H1 (cell line): ENCODE measurements around the gene CMYA5. TPM values are rescaled to one million over a fixed set of nuclear protein-coding genes. Genes with fewer than 3 reads are reported as not detected.

ENCODE experiments used
- CTCF ChIA-PET: fragments of 300-600 bp; sonication (Branson Sonifier 250); formaldehyde crosslinking; loops from one replicate; lab custom pipeline; 2021; ENCODE audit not compliant: partially characterized antibody; lab: Charles Lee
- POLR2A ChIA-PET: fragments of 300-600 bp; sonication (Branson Sonifier 250); formaldehyde crosslinking; loops from one replicate; lab custom pipeline; 2021; ENCODE audit warnings: inconsistent platforms; ENCODE audit not compliant: partially characterized antibody; lab: Charles Lee
- DNase-seq, 2 experiments: peaks; one replicate each; pipeline versions ENCODE4 v3.0.0 to v3.0.0-alpha.2; 2010 to 2022; ENCODE audit warnings: low spot score in 2 of 2, low read depth in 1 of 2, mixed read lengths in 1 of 2
- FAIRE-seq: peaks from 2 replicates; lab custom pipeline; 2011; peaks lifted over from hg19 to GRCh38; lab: Jason Lieb, UNC
- H2AFZ ChIP-seq: 2 replicates; pipeline ENCODE4 v1.8.1; 2012; ENCODE audit warnings: low read length, inconsistent platforms
- H2AK5ac ChIP-seq: 2 replicates; pipeline ENCODE4 v1.6.1; 2013; ENCODE audit warnings: low read depth, low read length
- H2BK120ac ChIP-seq: replicated peaks from 2 replicates; pipeline ENCODE3; 2013; ENCODE audit warnings: low read depth, low read length, inconsistent platforms
- H2BK12ac ChIP-seq: 2 replicates; pipeline ENCODE4 v1.6.1; 2013; ENCODE audit warnings: low read depth, low read length
- H2BK15ac ChIP-seq: 2 replicates; pipeline ENCODE4 v1.6.1; 2013; ENCODE audit warnings: low read length
- H2BK20ac ChIP-seq: 2 replicates; pipeline ENCODE4 v1.6.1; 2013; ENCODE audit warnings: low read length
- H2BK5ac ChIP-seq: 2 replicates; pipeline ENCODE4 v1.6.1; 2013; ENCODE audit warnings: low read depth, low read length
- H3K14ac ChIP-seq: 2 replicates; pipeline ENCODE4 v1.6.1; 2013; ENCODE audit warnings: inconsistent platforms; ENCODE audit not compliant: insufficient read length
- H3K18ac ChIP-seq: 2 replicates; pipeline ENCODE4 v1.6.1; 2013; ENCODE audit warnings: low read length; ENCODE audit errors: extremely low read depth
- H3K23ac ChIP-seq: 2 replicates; pipeline ENCODE4 v1.6.1; 2013; ENCODE audit warnings: inconsistent platforms; ENCODE audit not compliant: insufficient read length
- H3K23me2 ChIP-seq: 2 replicates; pipeline ENCODE4 v1.6.1; 2013; ENCODE audit warnings: low read depth, low read length
- H3K27ac ChIP-seq: 2 replicates; pipeline ENCODE4 v1.6.1; 2011; ENCODE audit warnings: low read depth, low read length, inconsistent platforms
- H3K27me3 ChIP-seq, 4 experiments: replicated peaks in 1 of 4; 1 replicate in 1 of 4; 2 replicates in 3 of 4; pipeline versions ENCODE4 v1.6.1 to v1.8.1; 2011 to 2013; ENCODE audit warnings: low read length in 3 of 4, mild to moderate bottlenecking in 3 of 4, inconsistent platforms in 2 of 4, mixed read lengths in 2 of 4, moderate library complexity in 1 of 4; ENCODE audit not compliant: control insufficient read depth in 3 of 4, insufficient read depth in 3 of 4; ENCODE audit errors: extremely low read depth in 1 of 4
- H3K36me3 ChIP-seq, 4 experiments: 2 replicates each; pipeline versions ENCODE4 v1.6.1 to v1.8.1; 2011 to 2013; ENCODE audit warnings: mild to moderate bottlenecking in 4 of 4, low read length in 3 of 4, moderate library complexity in 2 of 4, control low read depth in 1 of 4, inconsistent platforms in 1 of 4; ENCODE audit not compliant: insufficient read depth in 4 of 4, control insufficient read depth in 2 of 4
- H3K4ac ChIP-seq: replicated peaks from 2 replicates; pipeline ENCODE3; 2013; ENCODE audit warnings: low read length, low read depth, mixed read lengths, inconsistent platforms; ENCODE audit not compliant: insufficient read length
- H3K4me1 ChIP-seq, 4 experiments: replicated peaks in 1 of 4; 1 replicate in 1 of 4; 2 replicates in 3 of 4; pipeline versions ENCODE4 v1.6.1 to v1.8.1; 2011 to 2013; ENCODE audit warnings: low read length in 3 of 4, inconsistent platforms in 2 of 4, mixed read lengths in 1 of 4; ENCODE audit not compliant: insufficient read depth in 4 of 4, control insufficient read depth in 3 of 4
- H3K4me2 ChIP-seq, 2 experiments: 2 replicates each; pipeline versions ENCODE4 v1.6.1 to v1.8.1; 2011 to 2013; ENCODE audit warnings: low read depth in 2 of 2, low read length in 2 of 2, control low read depth in 1 of 2, inconsistent platforms in 1 of 2, mild to moderate bottlenecking in 1 of 2; ENCODE audit not compliant: insufficient read depth in 1 of 2
- H3K4me3 ChIP-seq, 4 experiments: fragments of 200-600, 300-600 bp in 1 of 4; sonication (generic), shearing (Covaris generic), sonication (Bioruptor Twin) in 1 of 4; 2 replicates each; pipeline versions ENCODE4 v1.5.1 to v1.8.1; 2011 to 2016; ENCODE audit warnings: low read length in 4 of 4, low read depth in 3 of 4, control low read depth in 2 of 4, inconsistent platforms in 2 of 4, mild to moderate bottlenecking in 2 of 4, mixed read lengths in 1 of 4, moderate library complexity in 1 of 4; ENCODE audit not compliant: insufficient read depth in 2 of 4; ENCODE audit errors: extremely low read depth in 1 of 4
- H3K56ac ChIP-seq: replicated peaks from 2 replicates; pipeline ENCODE3; 2013; ENCODE audit warnings: low read depth, mild to moderate bottlenecking, mixed read lengths, low read length, inconsistent platforms; ENCODE audit not compliant: insufficient read length
- H3K79me1 ChIP-seq: 2 replicates; pipeline ENCODE4 v1.6.1; 2013; ENCODE audit warnings: low read depth, low read length, control low read depth
- H3K79me2 ChIP-seq, 2 experiments: 2 replicates each; pipeline versions ENCODE4 v1.6.1 to v1.8.1; 2012 to 2013; ENCODE audit warnings: low read length in 2 of 2, mild to moderate bottlenecking in 2 of 2, inconsistent platforms in 1 of 2; ENCODE audit not compliant: insufficient read depth in 2 of 2, control insufficient read depth in 1 of 2
- H3K9ac ChIP-seq, 4 experiments: replicated peaks in 1 of 4; 1 replicate in 1 of 4; 2 replicates in 3 of 4; pipeline versions ENCODE4 v1.6.1 to v1.8.1; 2011 to 2013; ENCODE audit warnings: low read depth in 3 of 4, low read length in 3 of 4, control low read depth in 2 of 4, mild to moderate bottlenecking in 2 of 4, moderate library complexity in 2 of 4, inconsistent platforms in 1 of 4; ENCODE audit errors: extremely low read depth in 1 of 4
- H3K9me3 ChIP-seq, 2 experiments: 2 replicates each; pipeline versions ENCODE4 v1.6.1 to v1.8.1; 2012 to 2013; ENCODE audit warnings: mild to moderate bottlenecking in 2 of 2, moderate library complexity in 2 of 2, control low read depth in 1 of 2, inconsistent platforms in 1 of 2, low read depth in 1 of 2, low read length in 1 of 2, mixed read lengths in 1 of 2; ENCODE audit not compliant: insufficient read depth in 2 of 2
- H4K20me1 ChIP-seq, 2 experiments: replicated peaks in 1 of 2; 2 replicates each; pipeline versions ENCODE3 to v1.8.1; 2011 to 2013; ENCODE audit warnings: inconsistent platforms in 2 of 2, low read length in 2 of 2, mild to moderate bottlenecking in 1 of 2; ENCODE audit not compliant: insufficient read depth in 2 of 2, control insufficient read depth in 1 of 2
- H4K5ac ChIP-seq: 2 replicates; pipeline ENCODE4 v1.6.1; 2013; ENCODE audit warnings: low read length, low read depth, mixed read lengths, inconsistent platforms; ENCODE audit not compliant: insufficient read length
- H4K8ac ChIP-seq: 2 replicates; pipeline ENCODE4 v1.8.0; 2013; ENCODE audit warnings: mild to moderate bottlenecking, moderate library complexity, low read length, inconsistent platforms; ENCODE audit not compliant: insufficient read depth; ENCODE audit errors: extremely low read depth
- H4K91ac ChIP-seq: replicated peaks from 2 replicates; pipeline ENCODE3; 2013; ENCODE audit warnings: low read length, mixed read lengths, inconsistent platforms; ENCODE audit not compliant: insufficient read length
- CHD1 ChIP-seq: IDR thresholded peaks from 2 replicates; pipeline ENCODE4 v1.6.1; 2012; ENCODE audit warnings: low read depth, low read length, improper control_type of control experiment
- GABPA ChIP-seq: IDR thresholded peaks from 2 replicates; pipeline ENCODE4 v1.6.1; 2011; ENCODE audit warnings: mild to moderate bottlenecking, low read length, moderate library complexity, borderline replicate concordance; ENCODE audit not compliant: insufficient read depth
- KDM5A ChIP-seq: fragments of 200-600 bp; IDR thresholded peaks from 2 replicates; pipeline ENCODE4 v1.7.1; 2012; ENCODE audit warnings: mild to moderate bottlenecking, low read length, inconsistent platforms, mixed read lengths
- MAX ChIP-seq: IDR thresholded peaks from 2 replicates; pipeline ENCODE4 v1.6.1; 2012; ENCODE audit warnings: inconsistent platforms
- NRF1 ChIP-seq: IDR thresholded peaks from 2 replicates; pipeline ENCODE4 v1.6.1; 2011; ENCODE audit warnings: mild to moderate bottlenecking, low read depth, low read length, improper control_type of control experiment
- RFX5 ChIP-seq: IDR thresholded peaks from 2 replicates; pipeline ENCODE4 v1.6.1; 2011; ENCODE audit warnings: low read depth, low read length, improper control_type of control experiment, borderline replicate concordance
- RXRA ChIP-seq: IDR thresholded peaks from 2 replicates; pipeline ENCODE4 v1.6.1; 2011; ENCODE audit warnings: low read depth, mild to moderate bottlenecking, low read length, moderate library complexity; ENCODE audit not compliant: insufficient read depth
- SRF ChIP-seq: IDR thresholded peaks from 2 replicates; pipeline ENCODE4 v1.6.1; 2011; ENCODE audit warnings: mild to moderate bottlenecking, low read depth, low read length, moderate library complexity
- WGBS, 2 experiments: shearing (Covaris generic) in 1 of 2; methylation state at CpG; one replicate each; pipeline versions ENCODE4 v1.1.6 to v1.1.7; 2013 to 2015; ENCODE audit warnings: low lambda C conversion rate in 2 of 2, mixed read lengths in 2 of 2, inconsistent platforms in 1 of 2, low coverage in 1 of 2, missing lambda C conversion rate in 1 of 2; ENCODE audit not compliant: insufficient replicate concordance in 2 of 2, insufficient coverage in 1 of 2, insufficient read length in 1 of 2; ENCODE audit errors: extremely low coverage in 1 of 2, missing lambda C conversion rate in 1 of 2; 5-methylcytosine and 5-hydroxymethylcytosine counted together
- polyA plus RNA-seq, 7 experiments: library from polyadenylated mRNA; depleted of rRNA in 3 of 7; stranded (reverse) in 5 of 7; unstranded in 2 of 7; fragments of >200 nt in 5 of 7; fragments of 200-250 nt in 2 of 7; gene quantifications; 1 replicate in 5 of 7; 2 replicates in 1 of 7; 4 replicates in 1 of 7; pipeline versions ENCODE4 v1.2.1 to v1.2.3, GENCODE V29; 2011 to 2013; ENCODE audit warnings: missing spikeins in 2 of 7, mixed read lengths in 2 of 7
- total RNA-seq: library from RNA; stranded (reverse); fragmentation: NEBNext Ultra II Directional; extraction: Animal tissue kit (Norgen Biotek cat#: 25700); gene quantifications from 2 replicates; pipeline ENCODE4 v1.2.1, GENCODE V29; 2021

The CMYA5 gene
- total and polyA plus RNA-seq, 2 of the 8 experiments (the other 6 are each of a cell fraction or from before 2014, with no cell fraction given): 0.88 to 0.95 TPM

DNA sequence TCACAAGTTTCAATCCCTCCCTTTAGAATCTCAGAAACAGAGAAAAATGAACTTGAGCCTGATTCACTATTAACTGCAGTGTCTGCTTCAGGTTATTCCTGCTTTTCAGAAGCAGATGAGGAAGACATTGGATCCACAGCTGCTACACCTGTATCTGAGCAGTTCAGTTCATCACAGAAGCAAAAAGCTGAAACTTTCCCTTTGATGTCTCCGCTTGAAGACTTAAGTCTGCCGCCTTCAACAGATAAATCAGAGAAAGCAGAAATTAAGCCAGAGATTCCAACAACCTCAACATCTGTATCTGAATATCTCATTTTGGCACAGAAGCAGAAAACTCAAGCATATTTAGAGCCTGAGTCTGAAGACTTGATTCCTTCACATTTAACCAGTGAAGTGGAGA is 42.1 kb downstream of the CMYA5 start:
- Histone ChIP-seq H2AFZ (no peak overlapping the region), H2BK15ac (no peak overlapping the region), H3K56ac (no peak overlapping the region), H2BK120ac (no peak overlapping the region), H4K5ac (no peak overlapping the region), H2AK5ac (no peak overlapping the region), H3K79me2 (no peaks in the 10 kb centered on the region), H2BK12ac (no peak overlapping the region), H3K23me2 (no peaks in the 10 kb centered on the region), H3K4me2 (no peak overlapping the region), H3K4me1 (no peaks in the 10 kb centered on the region), H3K14ac (no peak overlapping the region), H4K20me1 (no peaks in the 10 kb centered on the region), H3K79me1 (no peaks in the 10 kb centered on the region), H3K27me3 (0 out of 7 replicates have a peak, but pooled peaks cover 0 to 2% (median 0%) of the 10 kb centered on the region in 4 experiments), H3K4me3 (no peak overlapping the region), H3K4ac (no peak overlapping the region), H3K27ac (no peak overlapping the region), H3K23ac (no peak overlapping the region), H3K18ac (no peak overlapping the region), H2BK5ac (no peak overlapping the region), H4K91ac (no peak overlapping the region), H3K9ac (no peak overlapping the region)
- WGBS, 2 experiments: 91% methylated on average over 2 of the region's 2 CpGs; no CpG with 5 or more reads in 1 of the 2 experiments
- CTCF ChIA-PET: no interaction called here
- no peak for DNase-seq
- TF ChIP-seq GABPA: no peak
- no peak for TF ChIP-seq CHD1
- no peak for TF ChIP-seq NRF1
- no peak for TF ChIP-seq KDM5A
- no peak for TF ChIP-seq SRF
- TF ChIP-seq MAX: no peak
- no peak for TF ChIP-seq RXRA
- TF ChIP-seq RFX5: no peak
- TF ChIP-seq, all 59 proteins: peak for 0
- H3K9me3 ChIP-seq: no peaks in the 10 kb centered on the region
- H2BK20ac ChIP-seq: no peak overlapping the region
- FAIRE-seq: no peak
- POLR2A ChIA-PET: no interaction called here
- H4K8ac ChIP-seq: no peak overlapping the region
- H3K36me3 ChIP-seq: no peaks in the 10 kb centered on the region
